Tibial nerve (tissue), 3 donors: ENCODE measurements around the gene RAE1.

Experiments used
- POLR2A ChIP-seq, 2 donors: fragments of 450-650 bp; IDR thresholded peaks; one replicate each; pipeline ENCODE4 v1.6.1; 2017; ENCODE audit warnings: antibody characterized with exemption in 2 of 2, mild to moderate bottlenecking in 2 of 2, moderate library complexity in 2 of 2
- TF ChIP-seq, protein P1 (sequence below), 5 experiments: fragments of 200-600 bp in 3 of 5; fragments of 450-650 bp in 2 of 5; sonication (generic) in 3 of 5; IDR thresholded peaks; one replicate each; pipeline ENCODE4 v1.5.1; 2016 to 2019; ENCODE audit warnings: antibody characterized with exemption in 5 of 5, mild to moderate bottlenecking in 3 of 5, moderate library complexity in 2 of 5

DNA sequence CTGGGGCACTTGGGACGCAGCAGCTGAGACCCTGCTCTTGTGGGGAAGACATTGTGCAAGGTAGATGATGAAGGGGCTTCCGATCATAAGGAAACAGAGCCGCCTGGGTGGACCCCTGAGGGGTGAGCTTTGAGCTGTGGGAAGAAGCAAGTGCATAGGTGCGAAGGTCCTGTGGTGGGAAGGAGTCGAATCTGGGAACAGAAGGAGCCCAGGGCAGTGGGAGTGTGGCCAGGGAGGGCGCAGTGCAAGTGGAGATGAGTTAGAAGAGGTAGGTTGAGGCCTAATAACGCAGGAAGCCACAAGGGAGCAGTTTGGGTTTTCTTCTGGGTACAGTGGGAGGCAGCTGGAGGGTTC lies 50.5 kb downstream of the RAE1 start:
- TF ChIP-seq, protein P1, sequence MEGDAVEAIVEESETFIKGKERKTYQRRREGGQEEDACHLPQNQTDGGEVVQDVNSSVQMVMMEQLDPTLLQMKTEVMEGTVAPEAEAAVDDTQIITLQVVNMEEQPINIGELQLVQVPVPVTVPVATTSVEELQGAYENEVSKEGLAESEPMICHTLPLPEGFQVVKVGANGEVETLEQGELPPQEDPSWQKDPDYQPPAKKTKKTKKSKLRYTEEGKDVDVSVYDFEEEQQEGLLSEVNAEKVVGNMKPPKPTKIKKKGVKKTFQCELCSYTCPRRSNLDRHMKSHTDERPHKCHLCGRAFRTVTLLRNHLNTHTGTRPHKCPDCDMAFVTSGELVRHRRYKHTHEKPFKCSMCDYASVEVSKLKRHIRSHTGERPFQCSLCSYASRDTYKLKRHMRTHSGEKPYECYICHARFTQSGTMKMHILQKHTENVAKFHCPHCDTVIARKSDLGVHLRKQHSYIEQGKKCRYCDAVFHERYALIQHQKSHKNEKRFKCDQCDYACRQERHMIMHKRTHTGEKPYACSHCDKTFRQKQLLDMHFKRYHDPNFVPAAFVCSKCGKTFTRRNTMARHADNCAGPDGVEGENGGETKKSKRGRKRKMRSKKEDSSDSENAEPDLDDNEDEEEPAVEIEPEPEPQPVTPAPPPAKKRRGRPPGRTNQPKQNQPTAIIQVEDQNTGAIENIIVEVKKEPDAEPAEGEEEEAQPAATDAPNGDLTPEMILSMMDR (IDR thresholded peaks at IDR 0.05): no peak
- no peak for TF ChIP-seq POLR2A (IDR thresholded peaks at IDR 0.05)
